HG03571 (cell line): ENCODE data around the gene GNG2.
A peak's percentile ranks its signal among the peaks of the same experiment; 100 is the strongest.

Experiments used
- ATAC-seq: cut with Tn5 transposase; IDR thresholded peaks from one replicate; pipeline ENCODE4 v1.9.1; 2021; ENCODE audit not compliant: unreplicated experiment

GNG2 gene

GRCh38 chr14:51884086-51884927 is 23.9 kb downstream of the GNG2 start:
- ATAC-seq, result peak; percentile 61

GRCh38 chr14:51889851-51890250 is 29.4 kb downstream of the GNG2 start:
- no peak for ATAC-seq

GRCh38 chr14:51894250-51894649 is 33.8 kb downstream of the GNG2 start:
- ATAC-seq, result no peak

GRCh38 chr14:51895375-51895774 is 35.0 kb downstream of the GNG2 start:
- no peak for ATAC-seq

GRCh38 chr14:51897791-51898355 is 37.5 kb downstream of the GNG2 start:
- no peak for ATAC-seq

GRCh38 chr14:51901475-51902024 is 41.1 kb downstream of the GNG2 start:
- ATAC-seq, result no peak

GRCh38 chr14:51905656-51906121 is 45.3 kb downstream of the GNG2 start:
- peak; percentile 87 for ATAC-seq

- ATAC-seq, result no peak
Observed at GRCh38 chr14:51908086-51908485, 47.7 kb downstream of the GNG2 start.

- no peak for ATAC-seq
Observed at GRCh38 chr14:51912112-51912786, 51.8 kb downstream of the GNG2 start.

- ATAC-seq, result no peak
Observed at GRCh38 chr14:51914310-51914709, 53.9 kb downstream of the GNG2 start.

- no peak for ATAC-seq
Observed at GRCh38 chr14:51917193-51917592, 56.8 kb downstream of the GNG2 start.

- no peak for ATAC-seq
Observed at GRCh38 chr14:51921026-51921425, 60.6 kb downstream of the GNG2 start.

- ATAC-seq, result no peak
Observed at GRCh38 chr14:51922624-51923023, 62.2 kb downstream of the GNG2 start.

GRCh38 chr14:51924600-51924999 is 64.2 kb downstream of the GNG2 start:
- no peak for ATAC-seq

- ATAC-seq, result no peak
Observed at GRCh38 chr14:51925980-51926379, 65.6 kb downstream of the GNG2 start.

GRCh38 chr14:51926449-51926848 is 66.0 kb downstream of the GNG2 start:
- no peak for ATAC-seq

GRCh38 chr14:51928568-51928967 is 68.2 kb downstream of the GNG2 start:
- no peak for ATAC-seq

GRCh38 chr14:51929166-51929565 is 68.8 kb downstream of the GNG2 start:
- ATAC-seq, result no peak

GRCh38 chr14:51929910-51930682 is 69.7 kb downstream of the GNG2 start:
- ATAC-seq, result no peak

GRCh38 chr14:51931308-51931707 is 70.9 kb downstream of the GNG2 start:
- ATAC-seq, result no peak

- ATAC-seq, result no peak
Observed at GRCh38 chr14:51933191-51933590, 72.8 kb downstream of the GNG2 start.
